Mesendoderm (in vitro differentiated cells): Measurements from ENCODE around the gene ZBTB3.

Experiments
- DNase-seq: peaks from one replicate; pipeline ENCODE4 v3.0.0; 2013
- H2AK5ac ChIP-seq: 2 replicates; pipeline ENCODE4 v1.6.1; 2013; ENCODE audit warnings: low read length, inconsistent platforms
- H2BK120ac ChIP-seq: 2 replicates; pipeline ENCODE4 v1.6.1; 2013; ENCODE audit warnings: low read depth, mild to moderate bottlenecking, low read length, moderate library complexity, mixed read lengths
- H2BK15ac ChIP-seq: replicated peaks from 2 replicates; pipeline ENCODE4 v1.6.1; 2013; ENCODE audit warnings: low read depth, mild to moderate bottlenecking, moderate library complexity
- H2BK5ac ChIP-seq: 2 replicates; pipeline ENCODE4 v1.6.1; 2013; ENCODE audit warnings: low read length, inconsistent platforms
- H3K18ac ChIP-seq: 2 replicates; pipeline ENCODE4 v1.6.1; 2013; ENCODE audit warnings: mild to moderate bottlenecking, low read length, mixed read lengths
- H3K23ac ChIP-seq: one replicate; pipeline ENCODE4 v1.6.1; 2013; ENCODE audit warnings: low read length
- H3K27ac ChIP-seq: 2 replicates; pipeline ENCODE4 v1.5.1; 2013; ENCODE audit warnings: low read depth, mild to moderate bottlenecking, inconsistent platforms, low read length, moderate library complexity
- H3K27me3 ChIP-seq: 2 replicates; pipeline ENCODE4 v1.6.1; 2013; ENCODE audit warnings: low read length, control low read depth, mild to moderate bottlenecking, inconsistent platforms; ENCODE audit not compliant: insufficient read depth, poor library complexity
- H3K36me3 ChIP-seq: 2 replicates; pipeline ENCODE4 v1.6.1; 2013; ENCODE audit warnings: low read length, inconsistent platforms; ENCODE audit not compliant: control insufficient read depth, insufficient read depth
- H3K4ac ChIP-seq: one replicate; pipeline ENCODE4 v1.6.1; 2013; ENCODE audit warnings: low read depth, mild to moderate bottlenecking, low read length, moderate library complexity
- H3K4me1 ChIP-seq: 2 replicates; pipeline ENCODE4 v1.6.1; 2013; ENCODE audit warnings: low read depth, low read length, inconsistent platforms; ENCODE audit not compliant: control insufficient read depth
- H3K4me2 ChIP-seq: 2 replicates; pipeline ENCODE4 v1.6.1; 2013; ENCODE audit warnings: low read length
- H3K4me3 ChIP-seq: 2 replicates; pipeline ENCODE4 v1.5.1; 2013; ENCODE audit warnings: mild to moderate bottlenecking, low read length
- H3K56ac ChIP-seq: one replicate; pipeline ENCODE4 v1.6.1; 2013; ENCODE audit warnings: low read length
- H3K79me1 ChIP-seq: 2 replicates; pipeline ENCODE4 v1.6.1; 2013; ENCODE audit warnings: low read length, inconsistent platforms
- H3K79me2 ChIP-seq: 2 replicates; pipeline ENCODE4 v1.6.1; 2013; ENCODE audit warnings: mild to moderate bottlenecking, low read length; ENCODE audit not compliant: control insufficient read depth, insufficient read depth
- H3K9ac ChIP-seq: 2 replicates; pipeline ENCODE4 v1.6.1; 2013; ENCODE audit warnings: low read length, inconsistent platforms
- H4K5ac ChIP-seq: one replicate; pipeline ENCODE4 v1.6.1; 2013; ENCODE audit warnings: low read length
- H4K8ac ChIP-seq: one replicate; pipeline ENCODE4 v1.6.1; 2013; ENCODE audit warnings: low read depth, mild to moderate bottlenecking, control low read depth, low read length, moderate library complexity
- WGBS: extraction: QIAGEN DNeasy Blood & Tissue Kit; methylation state at CpG from one replicate; pipeline ENCODE4 v1.1.7; 2013; ENCODE audit warnings: low lambda C conversion rate, missing lambda C conversion rate; ENCODE audit not compliant: insufficient coverage; ENCODE audit errors: extremely low coverage; 5-methylcytosine and 5-hydroxymethylcytosine counted together

ZBTB3 gene

DNA sequence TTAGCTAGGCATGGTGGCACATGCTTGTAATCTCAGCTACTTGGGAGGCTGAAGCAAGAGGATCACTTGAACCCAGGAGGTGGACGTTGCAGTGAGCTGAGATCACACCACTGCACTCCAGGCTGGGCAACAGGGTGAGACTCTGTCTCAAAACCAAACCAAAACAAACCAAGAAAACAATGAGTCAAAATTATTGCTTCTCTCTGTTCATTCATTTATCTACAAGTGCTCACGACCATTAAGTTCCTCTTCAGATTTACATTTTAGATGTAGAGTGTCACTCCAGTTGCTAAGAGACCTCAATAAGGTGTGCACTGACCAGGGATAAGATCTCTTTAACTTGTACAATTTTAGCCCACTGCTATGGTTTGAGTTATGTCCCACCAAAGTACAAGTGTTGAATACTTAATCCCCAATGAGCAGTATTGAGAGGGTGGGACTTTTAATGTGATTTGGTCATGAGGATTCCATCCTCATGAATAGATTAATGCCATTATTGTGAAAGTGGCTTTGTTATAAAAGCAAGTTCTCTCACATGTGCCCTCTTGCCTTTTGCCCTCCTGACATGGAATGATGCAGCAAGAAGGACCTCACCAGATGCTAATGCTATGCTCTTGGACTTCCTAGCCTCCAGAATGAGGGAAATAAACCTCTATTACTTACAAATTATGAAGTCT lies 34.5 kb downstream of the ZBTB3 start:
- Histone ChIP-seq H3K27me3 (no peaks in the 10 kb centered on the region), H3K23ac (no peak overlapping the region), H3K9ac (no peak overlapping the region), H3K56ac (no peak overlapping the region), H3K4me3 (no peak overlapping the region), H4K8ac (no peak overlapping the region), H3K79me1 (peaks cover 17% of the 10 kb centered on the region), H3K27ac (no peak overlapping the region), H4K5ac (no peak overlapping the region), H3K4ac (no peak overlapping the region), H3K18ac (no peak overlapping the region), H2BK120ac (no peak overlapping the region), H3K4me2 (no peak overlapping the region), H3K36me3 (peaks cover 44% of the 10 kb centered on the region), H3K79me2 (peaks cover 16% of the 10 kb centered on the region), H2BK5ac (no peak overlapping the region), H2BK15ac (no peak overlapping the region), H2AK5ac (no peak overlapping the region), H3K4me1 (no peaks in the 10 kb centered on the region)
- WGBS = no CpG with 5 or more reads among the region's 2 CpGs
- no peak for DNase-seq

DNA sequence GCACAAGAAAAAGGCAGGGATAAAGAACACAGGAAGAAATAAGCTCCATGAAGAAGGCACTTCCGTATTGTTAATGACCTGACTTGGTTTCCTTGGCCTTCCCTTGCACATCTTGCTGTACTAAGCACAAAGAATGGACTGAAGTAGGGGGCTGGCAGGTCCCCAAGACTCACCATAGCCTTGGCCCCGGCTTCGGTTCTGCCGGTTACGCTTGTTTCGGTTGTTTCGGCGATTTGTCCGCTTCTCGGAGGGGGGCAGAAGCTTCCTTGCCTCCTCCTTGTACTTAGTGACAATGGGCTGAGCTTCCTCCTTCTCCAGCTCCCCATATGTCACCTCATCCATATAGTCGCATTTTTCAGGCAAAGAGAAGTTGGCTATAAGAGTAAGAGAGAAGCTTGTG lies 37.1 kb downstream of the ZBTB3 start:
- no peaks in the 10 kb centered on the region for H3K27me3 ChIP-seq
- no CpG with 5 or more reads among the region's 11 CpGs for WGBS
- H4K8ac ChIP-seq = no peak overlapping the region
- H3K9ac ChIP-seq = no peak overlapping the region
- no peak overlapping the region for H4K5ac ChIP-seq
- no peak overlapping the region for H3K27ac ChIP-seq
- no peak for DNase-seq
- H2BK15ac ChIP-seq = no peak overlapping the region
- H3K79me1 ChIP-seq = peaks cover 3% of the 10 kb centered on the region
- no peak overlapping the region for H3K4ac ChIP-seq
- no peaks in the 10 kb centered on the region for H3K79me2 ChIP-seq
- H3K18ac ChIP-seq = no peak overlapping the region
- H3K4me3 ChIP-seq = no peak overlapping the region
- H3K23ac ChIP-seq = no peak overlapping the region
- no peak overlapping the region for H2BK120ac ChIP-seq
- no peaks in the 10 kb centered on the region for H3K4me1 ChIP-seq
- H2AK5ac ChIP-seq = no peak overlapping the region
- no peak overlapping the region for H3K4me2 ChIP-seq
- no peak overlapping the region for H3K56ac ChIP-seq
- H2BK5ac ChIP-seq = no peak overlapping the region
- peaks cover 29% of the 10 kb centered on the region for H3K36me3 ChIP-seq

DNA sequence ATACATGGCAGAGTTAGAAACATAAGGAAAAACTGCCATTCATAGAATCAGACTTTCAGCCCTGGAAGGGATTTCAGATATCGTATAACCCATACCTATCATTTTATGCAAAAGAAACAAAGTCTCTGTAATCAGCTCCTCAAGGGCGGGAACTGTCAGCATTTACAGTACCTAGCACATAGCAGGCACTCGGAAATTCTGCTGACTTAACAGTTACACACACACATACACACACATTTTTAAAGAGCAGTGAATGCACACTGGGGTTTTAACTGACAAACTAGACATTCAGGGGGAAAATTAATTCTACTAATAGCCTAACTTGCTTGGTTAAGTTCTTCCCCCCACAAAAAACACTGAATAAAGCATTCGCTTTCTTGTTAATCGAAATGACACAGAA lies 37.8 kb downstream of the ZBTB3 start:
- peaks cover 1% of the 10 kb centered on the region for H3K79me1 ChIP-seq
- no peak overlapping the region for H2BK120ac ChIP-seq
- no peaks in the 10 kb centered on the region for H3K27me3 ChIP-seq
- H3K18ac ChIP-seq = no peak overlapping the region
- no peaks in the 10 kb centered on the region for H3K79me2 ChIP-seq
- no peaks in the 10 kb centered on the region for H3K4me1 ChIP-seq
- no peak for DNase-seq
- H4K5ac ChIP-seq = no peak overlapping the region
- no peak overlapping the region for H3K9ac ChIP-seq
- no peak overlapping the region for H4K8ac ChIP-seq
- H2AK5ac ChIP-seq = no peak overlapping the region
- H3K56ac ChIP-seq = no peak overlapping the region
- no peak overlapping the region for H3K4ac ChIP-seq
- no peak overlapping the region for H3K23ac ChIP-seq
- peaks cover 24% of the 10 kb centered on the region for H3K36me3 ChIP-seq
- H2BK15ac ChIP-seq = no peak overlapping the region
- H3K4me3 ChIP-seq = no peak overlapping the region
- H3K4me2 ChIP-seq = no peak overlapping the region
- H3K27ac ChIP-seq = no peak overlapping the region
- WGBS = no CpG with 5 or more reads among the region's 5 CpGs
- H2BK5ac ChIP-seq = no peak overlapping the region

DNA sequence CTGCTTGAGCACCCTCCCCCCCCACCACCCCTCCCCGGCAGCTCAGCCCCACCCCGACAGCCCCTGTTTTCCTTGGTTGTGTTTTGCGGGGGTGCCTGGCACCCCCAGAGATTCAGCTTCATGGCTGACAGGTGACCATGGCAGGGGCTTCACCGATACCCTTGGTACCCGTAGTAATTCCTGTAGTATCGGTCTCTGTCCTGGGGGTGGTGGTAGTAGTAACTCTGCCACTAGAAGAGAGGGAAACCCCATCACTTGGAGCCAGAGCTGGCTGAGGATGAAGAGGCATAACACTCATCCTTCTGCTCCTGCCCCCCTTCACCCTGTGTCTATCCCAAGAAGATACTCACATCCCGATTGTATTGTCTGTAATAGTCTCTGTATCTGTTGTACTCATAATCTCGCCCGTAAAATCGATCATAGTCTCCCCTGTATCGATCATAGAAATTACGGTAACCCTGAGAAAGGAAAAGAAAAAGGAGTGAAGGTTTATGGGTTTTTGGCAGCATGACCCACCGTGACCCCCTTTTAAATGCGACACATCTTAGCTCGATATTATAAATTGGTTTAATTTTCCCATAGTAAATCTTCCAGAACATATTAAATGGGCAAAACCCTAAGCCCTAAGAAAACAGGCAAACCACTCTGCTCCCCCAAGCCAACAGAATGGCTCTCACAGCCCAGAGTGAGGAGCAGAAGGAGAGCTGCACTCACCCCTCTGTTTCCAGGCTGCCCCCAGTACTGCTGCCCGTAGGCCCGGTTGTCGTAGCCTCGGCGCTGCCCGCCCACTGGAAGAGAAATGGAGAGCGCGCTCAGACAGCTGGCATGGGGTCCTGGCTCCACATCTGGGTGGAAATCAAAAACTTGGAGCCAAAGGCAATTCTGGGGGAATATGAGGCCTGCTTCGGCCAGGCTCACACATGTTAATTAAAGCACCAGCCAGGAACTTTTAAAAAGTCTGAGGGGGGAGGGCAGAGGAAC lies 38.5 kb downstream of the ZBTB3 start:
- Histone ChIP-seq H3K79me2 (no peaks in the 10 kb centered on the region), H4K5ac (no peak overlapping the region), H3K36me3 (peaks cover 23% of the 10 kb centered on the region), H3K9ac (no peak overlapping the region), H2BK5ac (no peak overlapping the region), H3K4me1 (no peaks in the 10 kb centered on the region), H3K18ac (no peak overlapping the region), H2BK120ac (no peak overlapping the region), H3K4ac (no peak overlapping the region), H3K23ac (no peak overlapping the region), H3K79me1 (peaks cover 1% of the 10 kb centered on the region), H3K27me3 (no peaks in the 10 kb centered on the region), H2AK5ac (no peak overlapping the region), H3K4me3 (no peak overlapping the region), H3K27ac (no peak overlapping the region), H3K56ac (no peak overlapping the region), H4K8ac (no peak overlapping the region), H3K4me2 (no peak overlapping the region), H2BK15ac (no peak overlapping the region)
- no CpG with 5 or more reads among the region's 24 CpGs for WGBS
- DNase-seq = peak; percentile 24

DNA sequence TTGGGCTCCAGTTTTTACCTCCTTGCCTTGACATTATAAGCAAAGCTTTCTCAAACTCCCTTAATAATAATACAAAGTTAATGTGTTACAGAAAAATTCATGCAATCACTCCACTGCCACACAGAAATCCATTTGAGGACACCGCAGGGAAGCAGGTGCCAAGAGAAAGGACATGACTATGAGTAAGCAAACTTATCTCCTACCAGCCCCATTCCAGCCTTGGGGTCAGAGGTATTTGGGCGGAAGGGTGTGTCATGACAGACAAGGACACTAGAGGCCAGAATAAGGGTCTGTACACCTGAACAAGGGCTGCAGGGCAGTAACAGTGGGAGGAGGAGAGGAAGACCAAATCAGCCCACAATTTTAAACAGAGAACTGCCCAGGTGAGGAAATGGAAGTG lies 40.6 kb downstream of the ZBTB3 start:
- H3K9ac ChIP-seq = no peak overlapping the region
- H2AK5ac ChIP-seq = no peak overlapping the region
- H3K56ac ChIP-seq = no peak overlapping the region
- WGBS = no CpG with 5 or more reads among the region's 2 CpGs
- H2BK15ac ChIP-seq = no peak overlapping the region
- no peak overlapping the region for H3K18ac ChIP-seq
- H3K27ac ChIP-seq = no peak overlapping the region
- peaks cover 15% of the 10 kb centered on the region for H3K36me3 ChIP-seq
- no peak overlapping the region for H3K4me2 ChIP-seq
- H3K4ac ChIP-seq = no peak overlapping the region
- H3K4me3 ChIP-seq = no peak overlapping the region
- H3K23ac ChIP-seq = no peak overlapping the region
- DNase-seq = peak; percentile 50
- no peak overlapping the region for H4K8ac ChIP-seq
- H4K5ac ChIP-seq = no peak overlapping the region
- no peaks in the 10 kb centered on the region for H3K79me2 ChIP-seq
- H3K79me1 ChIP-seq = peaks cover 1% of the 10 kb centered on the region
- no peaks in the 10 kb centered on the region for H3K27me3 ChIP-seq
- peaks cover 9% of the 10 kb centered on the region for H3K4me1 ChIP-seq
- no peak overlapping the region for H2BK120ac ChIP-seq
- H2BK5ac ChIP-seq = no peak overlapping the region
